H1 (cell line): ENCODE results near the gene NOSIP. TPM values are rescaled to one million over a fixed set of nuclear protein-coding genes. Genes with fewer than 3 reads are reported as not detected.
A peak's percentile ranks its signal among the peaks of the same experiment; 100 is the strongest.

Source experiments
- BACH1 ChIP-seq: IDR thresholded peaks from 2 replicates; pipeline ENCODE4 v1.6.1; 2012; ENCODE audit warnings: low read length, improper control_type of control experiment
- CHD2 ChIP-seq: IDR thresholded peaks from 2 replicates; pipeline ENCODE4 v1.6.1; 2012; ENCODE audit warnings: low read length, improper control_type of control experiment
- CHD7 ChIP-seq: fragments of 300-600 bp; sonication (generic); IDR thresholded peaks from 2 replicates; pipeline ENCODE4 v1.7.1; 2012; ENCODE audit warnings: low read length, moderate library complexity, mild to moderate bottlenecking, inconsistent platforms; ENCODE audit not compliant: insufficient replicate concordance
- CTBP2 ChIP-seq: IDR thresholded peaks from 2 replicates; pipeline ENCODE4 v1.7.0; 2011; ENCODE audit warnings: borderline replicate concordance, mild to moderate bottlenecking, moderate library complexity, mixed read lengths, low read length; ENCODE audit not compliant: insufficient read depth, insufficient read length
- KDM1A ChIP-seq: fragments of 200-600, 300-600 bp; sonication (generic); IDR thresholded peaks from 2 replicates; pipeline ENCODE4 v1.7.1; 2016; ENCODE audit warnings: mild to moderate bottlenecking, low read length, borderline replicate concordance
- POU5F1 ChIP-seq: IDR thresholded peaks from 2 replicates; pipeline ENCODE4 v1.6.1; 2011; ENCODE audit warnings: low read depth, mild to moderate bottlenecking, low read length, moderate library complexity
- RXRA ChIP-seq: IDR thresholded peaks from 2 replicates; pipeline ENCODE4 v1.6.1; 2011; ENCODE audit warnings: low read depth, mild to moderate bottlenecking, low read length, moderate library complexity; ENCODE audit not compliant: insufficient read depth
- SP1 ChIP-seq: IDR thresholded peaks from 2 replicates; pipeline ENCODE4 v1.6.1; 2011; ENCODE audit warnings: low read depth, low read length
- SP2 ChIP-seq: IDR thresholded peaks from 2 replicates; pipeline ENCODE4 v1.6.1; 2012; ENCODE audit warnings: mild to moderate bottlenecking, low read length, inconsistent platforms
- TBP ChIP-seq: IDR thresholded peaks from 2 replicates; pipeline ENCODE4 v1.6.1; 2011; ENCODE audit warnings: low read depth, low read length, improper control_type of control experiment
- polyA plus RNA-seq, 7 experiments: library from polyadenylated mRNA; depleted of rRNA in 3 of 7; stranded (reverse) in 5 of 7; unstranded in 2 of 7; fragments of >200 nt in 5 of 7; fragments of 200-250 nt in 2 of 7; gene quantifications; 1 replicate in 5 of 7; 2 replicates in 1 of 7; 4 replicates in 1 of 7; pipeline versions ENCODE4 v1.2.1 to v1.2.3, GENCODE V29; 2011 to 2013; ENCODE audit warnings: missing spikeins in 2 of 7, mixed read lengths in 2 of 7
- total RNA-seq: library from RNA; stranded (reverse); fragmentation: NEBNext Ultra II Directional; extraction: Animal tissue kit (Norgen Biotek cat#: 25700); gene quantifications from 2 replicates; pipeline ENCODE4 v1.2.1, GENCODE V29; 2021

The NOSIP gene
- total and polyA plus RNA-seq, 2 of the 8 experiments (the other 6 are each of a cell fraction or from before 2014, with no cell fraction given), result 85.1 to 192 TPM

GRCh38 chr19:49590071-49590970 lies 10.0 kb upstream of the NOSIP start (continued):
- TF ChIP-seq CHD7, result no peak
- TF ChIP-seq SP2, result no peak
- no peak for TF ChIP-seq CHD2
- TF ChIP-seq KDM1A, result no peak
- no peak for TF ChIP-seq BACH1
- no peak for TF ChIP-seq CTBP2
- TF ChIP-seq SP1, result peak; percentile 85; the same call in 1 of the 2 replicates
- no peak for TF ChIP-seq POU5F1
- TF ChIP-seq RXRA, result no peak
- peak; percentile 81 for TF ChIP-seq TBP
